Measurements from ENCODE around the gene SNX10. TPM values are rescaled to one million over a fixed set of nuclear protein-coding genes. Genes with fewer than 3 reads are reported as not detected.

The SNX10 gene
- total RNA-seq, 2 donors from 2014 or later: 2.3 to 5.6 TPM

DNA sequence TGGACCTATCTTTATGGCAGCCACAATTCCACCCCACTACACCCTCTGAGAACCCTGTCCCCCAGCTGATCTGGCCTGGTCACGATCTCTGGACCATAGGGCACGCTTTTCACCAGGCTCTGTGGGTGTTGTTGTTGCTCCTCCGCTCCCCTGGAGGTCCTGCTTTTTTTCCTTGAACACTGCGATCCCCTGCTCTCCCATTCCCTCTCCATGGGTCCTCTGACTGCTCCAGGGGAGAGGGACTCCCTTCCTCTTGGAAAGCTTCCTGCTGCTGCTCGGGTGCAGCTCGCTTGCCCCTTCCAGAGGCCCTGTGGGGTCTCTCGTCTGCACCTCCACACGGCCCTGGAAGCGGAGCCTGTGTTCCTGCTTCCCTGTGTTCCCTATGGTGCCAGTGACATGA, 53.5 kb downstream of the SNX10 start:
- DNase-seq (ENCODE audit: low spot score) (no peak), ATAC-seq (ENCODE audit: insufficient number of reproducible peaks, low FRiP score, low read depth) (no peak)
- Histone ChIP-seq H3K4me1 (ENCODE audit: control insufficient read depth in 1 of 2, low read depth in 2 of 2) (no peaks in the 10 kb centered on the region), H3K36me3 (no peaks in the 10 kb centered on the region), H3K9me3 (no peaks in the 10 kb centered on the region), H3K4me3 (no peak overlapping the region), H3K27me3 (replicated peaks; ENCODE audit: insufficient read depth) (no peaks in the 10 kb centered on the region), H3K27ac (no peak overlapping the region)
- TF ChIP-seq, protein P1, sequence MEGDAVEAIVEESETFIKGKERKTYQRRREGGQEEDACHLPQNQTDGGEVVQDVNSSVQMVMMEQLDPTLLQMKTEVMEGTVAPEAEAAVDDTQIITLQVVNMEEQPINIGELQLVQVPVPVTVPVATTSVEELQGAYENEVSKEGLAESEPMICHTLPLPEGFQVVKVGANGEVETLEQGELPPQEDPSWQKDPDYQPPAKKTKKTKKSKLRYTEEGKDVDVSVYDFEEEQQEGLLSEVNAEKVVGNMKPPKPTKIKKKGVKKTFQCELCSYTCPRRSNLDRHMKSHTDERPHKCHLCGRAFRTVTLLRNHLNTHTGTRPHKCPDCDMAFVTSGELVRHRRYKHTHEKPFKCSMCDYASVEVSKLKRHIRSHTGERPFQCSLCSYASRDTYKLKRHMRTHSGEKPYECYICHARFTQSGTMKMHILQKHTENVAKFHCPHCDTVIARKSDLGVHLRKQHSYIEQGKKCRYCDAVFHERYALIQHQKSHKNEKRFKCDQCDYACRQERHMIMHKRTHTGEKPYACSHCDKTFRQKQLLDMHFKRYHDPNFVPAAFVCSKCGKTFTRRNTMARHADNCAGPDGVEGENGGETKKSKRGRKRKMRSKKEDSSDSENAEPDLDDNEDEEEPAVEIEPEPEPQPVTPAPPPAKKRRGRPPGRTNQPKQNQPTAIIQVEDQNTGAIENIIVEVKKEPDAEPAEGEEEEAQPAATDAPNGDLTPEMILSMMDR (IDR thresholded peaks at IDR 0.05): no peak

DNA sequence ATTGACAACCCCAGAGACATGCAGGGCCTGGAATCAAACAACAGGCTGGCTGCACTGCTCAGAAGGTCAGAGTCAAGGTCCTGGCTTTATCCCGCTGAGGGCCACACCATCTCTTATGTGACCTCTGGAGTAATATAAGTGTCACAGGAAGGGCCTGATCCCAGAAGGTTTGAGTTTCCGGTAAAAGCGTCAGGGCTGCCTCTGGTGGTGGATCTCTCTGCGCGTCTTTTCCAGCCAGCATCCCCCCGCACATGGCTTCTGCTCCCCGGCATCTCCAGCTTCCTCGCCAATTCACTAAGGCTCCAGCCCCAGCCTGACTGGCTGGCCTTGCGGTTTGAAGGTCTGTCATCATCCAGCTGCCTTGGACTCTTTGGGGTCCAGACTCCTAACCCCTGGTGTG, 54.2 kb downstream of the SNX10 start:
- H3K9me3 ChIP-seq: no peaks in the 10 kb centered on the region
- H3K27ac ChIP-seq: no peak overlapping the region
- no peaks in the 10 kb centered on the region for H3K27me3 ChIP-seq (replicated peaks; ENCODE audit: insufficient read depth)
- ATAC-seq (ENCODE audit: insufficient number of reproducible peaks, low FRiP score, low read depth) (no peak), DNase-seq (ENCODE audit: low spot score) (no peak)
- no peak overlapping the region for H3K4me3 ChIP-seq
- no peaks in the 10 kb centered on the region for H3K4me1 ChIP-seq (ENCODE audit: control insufficient read depth in 1 of 2, low read depth in 2 of 2)
- H3K36me3 ChIP-seq: no peaks in the 10 kb centered on the region
- TF ChIP-seq, protein P1 (IDR thresholded peaks at IDR 0.05): no peak

DNA sequence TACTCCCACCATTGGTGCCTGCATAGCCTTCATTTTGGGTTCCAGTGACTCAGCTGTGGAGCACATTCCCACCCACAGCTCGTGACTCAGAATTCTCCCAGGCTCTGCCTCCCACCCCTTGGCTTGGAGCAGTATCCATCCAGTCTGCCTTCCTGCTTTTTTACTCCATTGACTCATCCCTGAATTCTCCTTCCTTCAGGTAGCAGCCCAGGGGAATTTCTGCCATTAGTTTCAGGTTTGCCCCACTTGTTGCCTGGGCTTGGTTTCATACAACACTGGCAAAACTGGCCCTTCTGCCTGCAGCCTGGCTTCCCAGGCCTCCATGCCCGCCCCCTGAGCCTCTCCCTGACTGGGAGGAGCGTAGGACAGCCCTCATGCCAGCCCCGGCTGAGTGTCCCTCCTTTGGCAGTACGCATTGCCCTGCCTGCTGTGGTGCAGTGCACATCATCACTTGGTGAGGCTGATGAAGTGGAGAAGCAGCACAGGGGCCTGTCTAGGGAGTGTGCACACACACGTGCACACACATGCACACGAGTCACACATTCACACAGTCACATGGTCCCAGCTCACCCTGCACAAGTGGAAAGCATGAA, 55.0 kb downstream of the SNX10 start:
- H3K4me1 ChIP-seq (ENCODE audit: control insufficient read depth in 1 of 2, low read depth in 2 of 2): no peaks in the 10 kb centered on the region
- no peak overlapping the region for H3K27ac ChIP-seq
- no peaks in the 10 kb centered on the region for H3K36me3 ChIP-seq
- no peaks in the 10 kb centered on the region for H3K27me3 ChIP-seq (replicated peaks; ENCODE audit: insufficient read depth)
- ATAC-seq (ENCODE audit: insufficient number of reproducible peaks, low FRiP score, low read depth): no peak
- DNase-seq (ENCODE audit: low spot score): no peak
- H3K9me3 ChIP-seq: no peaks in the 10 kb centered on the region
- TF ChIP-seq, protein P1 (IDR thresholded peaks at IDR 0.05): no peak
- H3K4me3 ChIP-seq: no peak overlapping the region

DNA sequence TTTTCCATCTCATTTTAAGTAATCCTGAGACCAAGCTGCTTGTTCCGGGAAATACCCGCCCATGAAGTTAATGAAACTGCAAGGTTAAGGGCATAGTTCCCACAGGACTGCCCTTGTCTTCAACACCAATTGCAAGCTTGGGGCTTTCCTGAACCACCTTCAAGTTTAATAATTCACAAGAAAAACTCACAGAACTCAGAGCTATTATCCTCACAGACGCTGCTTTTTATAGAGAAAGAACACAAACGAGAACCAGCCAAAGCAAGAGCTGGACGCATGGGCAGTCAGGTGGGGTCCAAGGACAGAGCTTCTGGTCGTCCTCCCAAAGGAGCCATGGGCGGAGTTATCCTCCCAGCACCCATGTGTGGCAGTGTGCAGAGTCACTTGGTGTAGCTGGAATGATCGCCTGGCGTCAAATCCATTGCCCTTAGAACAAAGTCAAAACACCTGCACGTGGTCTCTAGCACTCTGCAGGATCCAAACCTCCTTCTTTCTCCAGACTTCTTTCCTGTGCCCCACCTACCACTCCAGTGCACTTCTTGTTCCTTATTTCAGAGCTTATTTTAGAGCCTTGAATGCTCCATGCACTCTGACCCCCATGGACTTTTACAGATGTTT, 56.7 kb downstream of the SNX10 start:
- DNase-seq (ENCODE audit: low spot score) (no peak), ATAC-seq (ENCODE audit: insufficient number of reproducible peaks, low FRiP score, low read depth) (no peak)
- Histone ChIP-seq H3K9me3 (no peaks in the 10 kb centered on the region), H3K27me3 (replicated peaks; ENCODE audit: insufficient read depth) (no peaks in the 10 kb centered on the region), H3K27ac (no peak overlapping the region), H3K36me3 (no peaks in the 10 kb centered on the region), H3K4me1 (ENCODE audit: control insufficient read depth in 1 of 2, low read depth in 2 of 2) (no peaks in the 10 kb centered on the region), H3K4me3 (no peak overlapping the region)
- TF ChIP-seq, protein P1 (IDR thresholded peaks at IDR 0.05): no peak

DNA sequence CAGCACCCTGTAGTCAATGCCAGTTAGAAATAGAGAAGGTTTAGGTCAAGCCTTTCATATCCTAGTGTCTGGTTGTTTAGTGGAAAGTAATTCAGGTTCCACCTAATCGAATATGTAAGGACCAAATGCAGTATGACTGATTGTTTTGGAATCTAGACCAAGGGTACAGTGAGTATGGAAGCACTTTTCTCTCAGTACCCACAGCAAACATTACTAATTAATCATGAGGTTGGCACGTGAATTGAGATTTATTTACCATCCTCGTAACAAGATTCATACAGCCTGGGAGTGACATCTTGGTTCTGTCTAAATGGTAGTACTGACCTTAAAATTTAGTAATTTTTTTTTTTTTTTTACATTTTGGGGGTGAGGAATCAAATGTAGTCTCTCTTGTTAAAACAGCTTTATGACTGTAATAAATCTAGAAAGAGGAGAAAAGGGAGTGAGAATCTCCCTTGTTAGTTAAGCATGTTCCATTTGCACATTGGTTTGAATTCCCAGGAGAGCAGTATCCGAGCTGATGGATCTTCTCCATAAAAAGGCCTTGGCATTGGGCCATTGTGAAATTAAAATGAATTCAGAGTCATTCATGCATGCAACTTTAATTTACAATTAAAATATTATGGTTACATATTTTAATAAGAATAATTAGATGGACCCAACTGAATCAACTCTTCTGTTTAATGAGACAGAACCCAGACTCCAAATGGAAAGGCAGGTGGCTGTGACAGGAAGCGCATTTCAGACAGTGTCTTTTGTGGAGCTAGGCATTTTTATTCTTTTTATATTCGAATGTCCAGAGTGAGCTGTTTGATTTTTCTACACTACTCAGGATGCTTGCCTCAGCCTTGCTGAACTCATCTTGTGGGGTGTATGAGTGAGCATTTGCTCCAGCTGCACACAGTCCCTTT, 57.6 kb downstream of the SNX10 start:
- no peak for ATAC-seq (ENCODE audit: insufficient number of reproducible peaks, low FRiP score, low read depth)
- TF ChIP-seq, protein P1 (IDR thresholded peaks at IDR 0.05): no peak
- DNase-seq (ENCODE audit: low spot score): no peak
- no peak overlapping the region for H3K27ac ChIP-seq
- H3K4me1 ChIP-seq (ENCODE audit: control insufficient read depth in 1 of 2, low read depth in 2 of 2): no peaks in the 10 kb centered on the region
- H3K27me3 ChIP-seq (replicated peaks; ENCODE audit: insufficient read depth): no peaks in the 10 kb centered on the region
- no peak overlapping the region for H3K4me3 ChIP-seq
- no peaks in the 10 kb centered on the region for H3K36me3 ChIP-seq
- H3K9me3 ChIP-seq: no peaks in the 10 kb centered on the region

All from thoracic aorta (tissue), 2 donors.